ENCODE measurements around the gene WNT3.
A peak's percentile ranks its signal among the peaks of the same experiment; 100 is the strongest.
"Not testable (repeated sequence)": the region's sequence is repeated elsewhere in the genome, so short reads cannot be mapped to it uniquely, and the experiment has no call there.

Gene WNT3

GRCh38 chr17:46782250-46782953 is 36.1 kb downstream of the WNT3 start:
- no peak for DNase-seq

GRCh38 chr17:46780003-46780373 is 38.5 kb downstream of the WNT3 start:
- no peak for DNase-seq

GRCh38 chr17:46777943-46778915 is 40.3 kb downstream of the WNT3 start:
- DNase-seq = no peak

GRCh38 chr17:46776298-46777005 is 42.0 kb downstream of the WNT3 start:
- DNase-seq = no peak

- DNase-seq = no peak
Measured at GRCh38 chr17:46774108-46774737, 44.3 kb downstream of the WNT3 start.

- no peak for DNase-seq
Measured at GRCh38 chr17:46773676-46774075, 44.8 kb downstream of the WNT3 start.

GRCh38 chr17:46773221-46773605 is 45.3 kb downstream of the WNT3 start:
- no peak for DNase-seq

- DNase-seq = no peak
Measured at GRCh38 chr17:46772475-46773220, 45.8 kb downstream of the WNT3 start.

GRCh38 chr17:46771561-46772474 is 46.7 kb downstream of the WNT3 start:
- DNase-seq = peak in 1 of 2 experiments; percentile 21

- peak; percentile 15 to 34 for DNase-seq
Measured at GRCh38 chr17:46770818-46771560, 47.5 kb downstream of the WNT3 start.

- no peak for DNase-seq
Measured at GRCh38 chr17:46770439-46770817, 48.1 kb downstream of the WNT3 start.

GRCh38 chr17:46769531-46770438 is 48.7 kb downstream of the WNT3 start:
- no peak for DNase-seq

GRCh38 chr17:46768896-46769295 is 49.6 kb downstream of the WNT3 start:
- not testable (repeated sequence) for DNase-seq

GRCh38 chr17:46768540-46768870 is 50.0 kb downstream of the WNT3 start:
- no peak for DNase-seq

- no peak for DNase-seq
Measured at GRCh38 chr17:46766493-46767491, 51.7 kb downstream of the WNT3 start.

GRCh38 chr17:46765453-46765852 is 53.0 kb downstream of the WNT3 start:
- no peak for DNase-seq

- no peak for DNase-seq
Measured at GRCh38 chr17:46764709-46765401, 53.6 kb downstream of the WNT3 start.
